DOHH2 (cell line): ENCODE results near the gene TARS3.

Source experiments
- H3F3A ChIP-seq: fragments of 200-600 bp; sonication (generic), shearing (Covaris generic); 2 replicates; pipeline ENCODE4 v1.6.0; 2016; ENCODE audit warnings: antibody characterized with exemption, mild to moderate bottlenecking; ENCODE audit not compliant: control insufficient read depth, insufficient read depth
- H3K27ac ChIP-seq: fragments of 200-600 bp; sonication (generic); 2 replicates; pipeline ENCODE4 v1.5.1; 2014; ENCODE audit warnings: low read depth, mild to moderate bottlenecking, low read length, moderate library complexity
- H3K27me3 ChIP-seq: fragments of 200-600 bp; sonication (generic); 2 replicates; pipeline ENCODE4 v1.6.1; 2014; ENCODE audit warnings: mild to moderate bottlenecking, low read length, mixed read lengths; ENCODE audit not compliant: control insufficient read depth
- H3K36me3 ChIP-seq: fragments of 200-600 bp; sonication (generic); 2 replicates; pipeline ENCODE4 v1.6.1; 2014; ENCODE audit warnings: mild to moderate bottlenecking, low read length, moderate library complexity, mixed read lengths; ENCODE audit not compliant: control insufficient read depth
- H3K4me1 ChIP-seq: fragments of 200-600 bp; sonication (generic); 2 replicates; pipeline ENCODE4 v1.6.1; 2014; ENCODE audit warnings: mild to moderate bottlenecking, low read length, mixed read lengths; ENCODE audit not compliant: control insufficient read depth
- H3K4me2 ChIP-seq: fragments of 200-600 bp; sonication (generic); 2 replicates; pipeline ENCODE4 v1.6.0; 2014; ENCODE audit warnings: mild to moderate bottlenecking, low read length, moderate library complexity
- H3K4me3 ChIP-seq: fragments of 200-600 bp; sonication (generic); 2 replicates; pipeline ENCODE4 v1.5.1; 2014; ENCODE audit warnings: mild to moderate bottlenecking, low read length, mixed read lengths
- H3K79me2 ChIP-seq: fragments of 200-600 bp; sonication (generic); 2 replicates; pipeline ENCODE4 v1.6.1; 2014; ENCODE audit warnings: mild to moderate bottlenecking, low read length, mixed read lengths; ENCODE audit not compliant: control insufficient read depth
- H3K9me2 ChIP-seq: fragments of 200-600 bp; sonication (generic); replicated peaks from 2 replicates; pipeline ENCODE4 v1.6.1; 2014; ENCODE audit warnings: mild to moderate bottlenecking, low read length, mixed read lengths; ENCODE audit not compliant: control insufficient read depth
- H3K9me3 ChIP-seq: fragments of 200-600 bp; sonication (generic); 2 replicates; pipeline ENCODE4 v1.6.1; 2014; ENCODE audit warnings: antibody characterized with exemption, low read length, mixed read lengths; ENCODE audit not compliant: control insufficient read depth, insufficient read depth
- H4K20me1 ChIP-seq: fragments of 200-600 bp; sonication (generic); 2 replicates; pipeline ENCODE4 v1.6.0; 2014; ENCODE audit warnings: low read depth, mild to moderate bottlenecking, antibody characterized with exemption, low read length, moderate library complexity; ENCODE audit not compliant: control insufficient read depth, insufficient read depth
- CTCF ChIP-seq: fragments of 200-600 bp; sonication (generic); IDR thresholded peaks from one replicate; pipeline ENCODE4 v1.5.1; 2014; ENCODE audit warnings: antibody characterized with exemption, mild to moderate bottlenecking, low read depth, low read length; ENCODE audit not compliant: poor library complexity, severe bottlenecking
- EZH2phosphoT487 ChIP-seq: fragments of 200-600 bp; sonication (generic); IDR thresholded peaks from 2 replicates; pipeline ENCODE4 v1.6.1; 2017; ENCODE audit warnings: borderline replicate concordance, mild to moderate bottlenecking, antibody characterized with exemption, low read length, moderate library complexity, mixed read lengths

Gene TARS3

GRCh38 chr15:101647251-101647650, 77.0 kb downstream of the TARS3 start:
- peaks cover 89% of the 10 kb centered on the region for H3K36me3 ChIP-seq
- no peak overlapping the region for H3K4me2 ChIP-seq
- no peaks in the 10 kb centered on the region for H3K9me3 ChIP-seq
- H3K4me1 ChIP-seq: peaks cover 33% of the 10 kb centered on the region
- no peak overlapping the region for H3K27ac ChIP-seq
- H3F3A ChIP-seq: peaks cover 11% of the 10 kb centered on the region
- H3K79me2 ChIP-seq: peaks cover 61% of the 10 kb centered on the region
- no peaks in the 10 kb centered on the region for H3K27me3 ChIP-seq
- no peaks in the 10 kb centered on the region for H3K9me2 ChIP-seq
- peaks cover 19% of the 10 kb centered on the region; the same call in 1 of the 2 replicates for H4K20me1 ChIP-seq
- no peak for TF ChIP-seq EZH2phosphoT487
- H3K4me3 ChIP-seq: no peak overlapping the region

GRCh38 chr15:101646672-101647071, 77.6 kb downstream of the TARS3 start:
- Histone ChIP-seq H4K20me1 (peaks cover 21% of the 10 kb centered on the region; the same call in 1 of the 2 replicates), H3K79me2 (peaks cover 56% of the 10 kb centered on the region), H3K4me2 (no peak overlapping the region), H3K9me2 (no peaks in the 10 kb centered on the region), H3K9me3 (no peaks in the 10 kb centered on the region), H3K4me3 (no peak overlapping the region), H3K27ac (no peak overlapping the region), H3K36me3 (peaks cover 89% of the 10 kb centered on the region), H3F3A (peaks cover 17% of the 10 kb centered on the region), H3K4me1 (peaks cover 39% of the 10 kb centered on the region), H3K27me3 (no peaks in the 10 kb centered on the region)
- TF ChIP-seq EZH2phosphoT487 (no peak), CTCF (no peak)

- Histone ChIP-seq H3K9me2 (no peaks in the 10 kb centered on the region), H3K4me2 (peak overlapping the region; percentile 80), H3K27me3 (no peaks in the 10 kb centered on the region), H3K36me3 (peaks cover 75% of the 10 kb centered on the region), H3K27ac (peak overlapping the region; percentile 79), H3K79me2 (peaks cover 27% of the 10 kb centered on the region), H3K4me1 (peaks cover 30% of the 10 kb centered on the region), H3K9me3 (no peaks in the 10 kb centered on the region), H3F3A (peaks cover 22% of the 10 kb centered on the region), H4K20me1 (peaks cover 23% of the 10 kb centered on the region), H3K4me3 (peak overlapping the region; percentile 49)
- no peak for TF ChIP-seq EZH2phosphoT487
- TF ChIP-seq CTCF: peak; percentile 29
Measured at GRCh38 chr15:101642361-101642760, 81.9 kb downstream of the TARS3 start.

GRCh38 chr15:101641894-101642293, 82.4 kb downstream of the TARS3 start:
- no peaks in the 10 kb centered on the region for H3K9me2 ChIP-seq
- H3K79me2 ChIP-seq: peaks cover 23% of the 10 kb centered on the region
- peaks cover 30% of the 10 kb centered on the region for H3K4me1 ChIP-seq
- H3K4me2 ChIP-seq: peak overlapping the region; percentile 80
- no peaks in the 10 kb centered on the region for H3K27me3 ChIP-seq
- peaks cover 23% of the 10 kb centered on the region for H4K20me1 ChIP-seq
- H3K27ac ChIP-seq: peak overlapping the region; percentile 79
- H3K9me3 ChIP-seq: no peaks in the 10 kb centered on the region
- TF ChIP-seq CTCF (no peak), EZH2phosphoT487 (no peak)
- H3F3A ChIP-seq: peaks cover 22% of the 10 kb centered on the region
- H3K36me3 ChIP-seq: peaks cover 71% of the 10 kb centered on the region
- H3K4me3 ChIP-seq: peak overlapping the region; percentile 49
